Inflammatory macrophage treated with lipopolysaccharide for 1 hour (primary cell): ENCODE measurements around the gene MLXIPL.
"Not testable (repeated sequence)": the region's sequence is repeated elsewhere in the genome, so short reads cannot be mapped to it uniquely, and the experiment has no call there.

Experiments used
- DNase-seq, 2 donors: peaks; one replicate each; pipeline ENCODE4 v3.0.0-alpha.2; 2020 to 2022

Gene MLXIPL

DNA sequence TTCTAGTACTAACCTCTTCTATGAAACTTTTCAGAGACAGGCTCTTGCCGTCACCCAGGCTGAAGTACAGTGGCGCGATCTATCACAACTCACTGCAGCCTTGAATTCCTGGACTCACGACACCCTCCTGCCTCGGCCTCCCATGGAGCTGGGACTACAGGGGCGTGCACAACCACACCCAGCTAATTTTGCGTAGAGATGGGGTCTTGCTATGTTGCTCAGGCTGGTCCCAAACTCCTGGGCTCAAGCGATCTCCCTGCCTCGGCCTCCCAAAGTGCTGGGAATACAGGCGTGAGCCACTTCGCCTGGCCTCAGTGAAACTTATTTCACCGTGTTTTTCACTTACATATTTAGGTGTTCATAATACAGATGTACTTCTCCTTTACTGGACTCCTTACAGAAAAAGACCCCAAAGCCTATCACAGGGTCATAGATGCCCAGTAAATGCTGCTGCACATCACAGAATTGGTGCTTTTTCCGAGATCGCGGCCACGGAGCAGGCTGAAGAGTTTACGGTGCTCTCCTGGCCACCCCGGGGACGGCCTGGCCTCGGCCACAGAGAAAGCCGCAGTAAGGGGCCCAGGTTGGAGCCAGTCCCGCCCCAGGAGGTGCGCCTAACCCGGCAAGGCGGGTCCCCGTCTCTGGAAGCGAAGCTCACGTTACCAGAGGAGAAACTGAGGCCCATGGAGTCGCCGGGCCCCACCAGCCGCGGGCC lies 46.5 kb downstream of the MLXIPL start:
- no peak for DNase-seq

DNA sequence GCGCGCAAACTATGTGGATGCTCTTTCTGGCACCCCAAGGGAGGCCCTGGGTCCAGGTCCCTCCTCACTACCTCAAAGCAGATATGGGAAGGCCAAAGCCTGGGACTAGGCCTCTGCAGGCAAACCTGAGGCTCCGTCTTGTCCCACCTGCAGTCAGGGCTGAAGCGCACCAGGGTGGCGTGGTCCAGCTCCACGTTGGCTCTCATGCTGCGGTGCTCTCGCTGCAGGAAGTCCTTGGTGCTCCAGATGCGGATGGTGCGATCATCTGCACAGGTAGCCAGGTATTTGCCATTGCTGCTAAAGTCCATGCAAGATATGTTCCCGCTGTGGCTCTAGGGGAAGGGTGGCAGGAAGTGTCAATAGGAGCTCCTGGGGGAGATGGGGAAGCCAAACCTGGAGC lies 50.5 kb downstream of the MLXIPL start:
- no peak for DNase-seq

DNA sequence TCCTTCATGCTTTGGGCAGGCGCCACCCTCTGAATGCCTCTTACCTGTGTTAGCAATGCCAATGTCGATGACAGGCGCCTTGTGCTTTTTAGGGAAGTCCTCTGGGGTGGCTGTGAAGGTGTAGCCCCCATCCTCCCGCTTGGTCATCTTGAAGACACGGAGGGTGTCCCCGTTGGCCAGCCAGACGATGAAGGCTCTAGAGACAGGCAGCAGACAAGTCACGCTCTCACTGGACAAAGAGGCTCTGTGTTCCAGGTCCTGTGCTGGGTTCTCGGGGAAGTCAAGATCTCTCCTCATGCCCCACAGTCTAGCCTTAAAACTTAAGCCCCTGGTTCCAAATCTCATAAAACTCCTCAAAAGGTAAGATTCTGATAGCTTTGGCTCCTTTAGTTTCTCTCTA lies 51.0 kb downstream of the MLXIPL start:
- no peak for DNase-seq

DNA sequence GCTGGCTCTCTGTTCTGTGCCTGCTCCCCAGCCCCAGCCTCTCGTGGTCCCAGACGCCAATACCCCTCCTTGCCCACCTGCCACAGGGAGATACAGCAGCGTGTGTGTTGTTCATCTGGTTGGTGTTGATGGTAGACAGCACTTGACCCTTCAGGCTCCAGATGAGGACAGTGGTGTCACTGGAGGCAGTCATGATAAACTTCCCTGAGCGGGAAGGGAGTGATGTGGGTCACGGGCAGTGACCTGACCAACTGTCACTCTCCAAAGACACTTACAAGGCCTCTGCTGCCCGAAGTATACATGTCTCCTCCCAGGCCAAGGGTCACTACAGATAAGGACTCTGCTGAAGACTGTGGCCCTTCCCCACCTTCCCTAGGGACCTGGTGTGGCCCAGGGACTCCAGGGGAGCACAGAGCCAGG lies 51.5 kb downstream of the MLXIPL start:
- DNase-seq = no peak

DNA sequence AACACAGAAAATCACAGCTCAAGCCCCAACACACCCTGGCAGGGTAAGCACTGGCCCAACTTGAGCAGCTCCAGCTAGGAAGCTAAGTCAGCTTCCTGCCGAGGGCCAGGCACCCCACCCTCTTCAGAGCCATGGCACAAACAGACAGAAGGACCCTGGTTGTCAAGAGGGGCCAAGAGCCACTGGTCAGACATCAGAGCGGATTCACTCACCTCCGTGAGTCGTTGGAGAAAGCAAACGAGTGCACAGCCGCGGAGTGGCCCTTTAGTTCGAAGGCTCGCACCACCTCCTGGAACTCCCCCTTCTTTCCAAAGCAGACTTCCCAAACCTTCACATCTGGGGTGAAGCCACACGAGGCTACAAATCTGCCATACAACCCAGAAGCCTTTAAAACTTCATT lies 53.3 kb downstream of the MLXIPL start:
- DNase-seq = no peak

DNA sequence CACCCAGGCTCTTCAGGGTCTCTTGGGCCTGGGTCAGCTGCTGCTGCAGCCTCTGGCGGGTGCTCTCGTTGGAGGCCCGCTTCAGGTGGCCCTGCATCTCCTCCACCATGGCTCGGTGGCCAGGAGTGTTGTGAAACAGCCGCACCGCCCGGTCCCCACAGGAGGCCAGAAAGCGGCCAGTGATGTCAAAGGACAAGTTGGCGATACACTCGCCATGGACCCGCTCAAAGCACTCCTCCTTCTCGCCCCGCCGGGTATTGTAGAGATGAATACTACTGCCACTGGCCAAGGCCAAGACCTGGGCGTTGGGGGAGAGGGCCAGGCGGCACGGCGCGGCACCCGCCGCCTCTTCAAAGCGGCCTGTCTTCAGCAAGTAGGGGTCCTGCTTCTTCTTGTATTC lies 53.8 kb downstream of the MLXIPL start:
- DNase-seq = no peak

DNA sequence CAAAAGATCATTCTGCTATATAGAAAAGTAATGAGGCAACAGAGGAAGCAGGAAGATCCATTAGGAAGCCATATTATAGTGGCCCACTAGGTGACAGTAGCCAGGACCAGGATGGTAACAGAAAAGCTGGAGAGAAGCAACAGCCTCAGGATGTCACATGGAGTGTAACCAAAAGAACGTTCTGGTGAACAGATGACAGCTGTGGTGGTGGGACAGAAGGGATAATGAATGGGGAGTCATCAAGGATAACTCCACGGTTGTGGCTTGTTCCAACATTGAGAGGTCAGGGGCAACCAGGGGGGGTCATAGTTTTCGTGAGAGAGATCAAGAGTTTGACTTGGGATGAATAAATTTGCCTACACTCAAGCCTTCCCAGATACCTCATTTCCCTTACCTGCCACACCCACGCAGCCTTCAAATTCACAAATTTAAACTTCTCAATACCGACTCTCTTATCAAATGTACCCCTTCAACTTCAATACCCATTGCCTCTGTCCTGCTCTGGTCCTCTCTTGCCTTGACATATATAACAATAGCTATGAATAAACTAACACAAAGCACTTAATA lies 55.2 kb downstream of the MLXIPL start:
- no peak for DNase-seq

DNA sequence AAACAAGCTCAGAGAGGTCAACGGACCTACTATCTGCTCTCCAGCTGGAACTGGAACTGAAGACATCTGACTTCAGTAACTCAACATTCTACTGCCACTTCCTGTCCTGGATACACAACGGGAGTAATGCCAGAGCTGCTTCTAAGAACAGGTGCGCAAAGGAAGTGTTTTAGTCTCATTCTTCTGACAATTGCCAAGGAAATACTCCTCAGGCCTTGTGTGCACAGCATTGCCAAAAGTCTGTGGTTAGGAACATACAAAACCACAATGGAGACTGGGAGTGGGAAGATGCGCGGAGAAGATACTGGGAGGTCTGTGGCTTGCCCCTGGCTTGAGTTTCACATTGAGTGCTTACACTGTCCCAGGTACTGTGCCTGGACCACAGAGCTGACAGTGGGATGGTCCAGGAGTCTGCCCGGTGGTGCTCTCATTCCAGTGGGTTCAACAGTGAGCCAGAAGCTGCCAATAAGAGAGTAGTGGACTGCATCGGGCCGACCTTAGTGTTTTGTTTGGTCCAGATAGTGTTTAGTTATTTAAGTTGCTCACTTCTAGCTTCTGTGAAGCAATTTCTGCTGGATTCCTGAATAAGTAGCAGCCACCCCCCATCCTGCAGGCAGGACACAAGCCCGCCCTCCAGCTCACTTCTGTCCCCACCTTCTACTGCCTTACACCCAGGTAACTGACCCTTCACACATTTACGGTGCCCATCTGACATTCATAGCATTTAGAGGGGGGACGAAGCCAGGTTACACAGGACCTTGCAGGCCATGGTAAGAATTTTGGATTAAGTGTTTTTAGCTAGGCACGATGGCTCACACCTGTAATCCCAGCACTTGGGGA lies 56.3 kb downstream of the MLXIPL start:
- DNase-seq = no peak

DNA sequence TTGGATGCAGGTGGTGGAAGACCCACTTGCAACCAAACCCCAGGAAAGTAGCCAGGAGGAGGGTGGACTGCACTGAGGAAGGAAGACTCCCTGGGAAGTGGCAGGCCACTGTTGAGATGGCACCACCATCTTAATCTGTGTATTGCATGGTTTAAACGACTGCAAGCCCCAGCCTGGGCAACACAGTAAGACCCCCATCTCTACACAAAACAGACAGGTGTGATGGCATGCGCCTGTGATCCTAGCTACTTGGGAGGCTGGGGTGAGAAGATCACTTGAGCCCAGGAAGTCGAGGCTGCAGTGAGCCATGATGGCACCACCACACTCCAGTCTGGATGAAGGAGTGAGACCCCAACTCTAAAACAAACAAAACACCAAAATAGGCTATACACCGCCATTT lies 57.2 kb downstream of the MLXIPL start:
- no peak for DNase-seq

DNA sequence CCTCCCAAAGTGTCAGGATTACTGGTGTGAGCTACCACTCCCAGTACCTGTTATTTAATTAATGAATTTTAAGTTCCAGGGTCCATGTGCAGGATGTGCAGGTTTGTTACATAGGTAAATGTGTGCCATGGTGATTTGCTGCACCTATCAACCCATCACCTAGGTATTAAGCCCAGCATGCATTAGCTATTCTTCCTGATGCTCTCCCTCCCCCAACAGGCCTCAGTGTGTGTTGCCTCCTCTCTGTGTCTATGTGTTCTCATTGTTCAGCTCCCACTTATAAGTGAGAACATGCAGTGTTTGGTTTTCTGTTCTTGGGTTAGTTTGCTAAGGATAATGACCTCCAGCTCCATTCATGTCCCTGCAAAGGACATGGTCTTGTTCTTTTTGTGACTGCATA lies 57.9 kb downstream of the MLXIPL start:
- not testable (repeated sequence) for DNase-seq

DNA sequence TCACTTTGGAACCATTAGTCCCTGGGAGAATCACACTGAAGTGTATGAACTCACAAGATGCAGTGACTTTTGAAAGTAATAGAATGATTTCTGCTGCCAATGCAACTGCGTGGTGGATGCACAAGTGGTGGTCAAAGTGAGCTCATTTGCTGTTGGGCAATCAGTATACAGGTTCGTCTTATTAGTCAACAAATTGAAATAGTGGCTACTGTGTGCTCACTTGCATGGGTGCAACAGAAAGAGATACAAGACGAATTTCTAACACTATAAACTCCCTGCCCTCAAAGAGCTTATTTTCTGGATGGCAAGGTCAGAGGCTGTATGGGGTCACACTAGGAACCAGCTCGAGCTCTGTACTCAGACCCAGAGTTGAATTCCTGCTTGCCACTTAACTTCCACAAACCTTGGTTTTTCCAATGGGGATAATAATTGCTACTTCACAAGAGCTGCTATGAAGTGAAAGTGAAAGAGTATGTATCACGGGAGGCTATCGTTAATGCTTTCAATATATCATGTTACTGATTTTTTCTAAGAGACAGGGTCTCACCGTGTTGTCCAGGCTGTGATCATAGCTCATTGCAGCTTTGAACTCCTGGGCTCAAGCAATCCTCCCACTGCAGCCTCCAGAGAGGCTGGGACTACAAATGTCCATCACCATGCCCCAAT lies 58.5 kb downstream of the MLXIPL start:
- peak in 1 of 2 donors; percentile 30 for DNase-seq

DNA sequence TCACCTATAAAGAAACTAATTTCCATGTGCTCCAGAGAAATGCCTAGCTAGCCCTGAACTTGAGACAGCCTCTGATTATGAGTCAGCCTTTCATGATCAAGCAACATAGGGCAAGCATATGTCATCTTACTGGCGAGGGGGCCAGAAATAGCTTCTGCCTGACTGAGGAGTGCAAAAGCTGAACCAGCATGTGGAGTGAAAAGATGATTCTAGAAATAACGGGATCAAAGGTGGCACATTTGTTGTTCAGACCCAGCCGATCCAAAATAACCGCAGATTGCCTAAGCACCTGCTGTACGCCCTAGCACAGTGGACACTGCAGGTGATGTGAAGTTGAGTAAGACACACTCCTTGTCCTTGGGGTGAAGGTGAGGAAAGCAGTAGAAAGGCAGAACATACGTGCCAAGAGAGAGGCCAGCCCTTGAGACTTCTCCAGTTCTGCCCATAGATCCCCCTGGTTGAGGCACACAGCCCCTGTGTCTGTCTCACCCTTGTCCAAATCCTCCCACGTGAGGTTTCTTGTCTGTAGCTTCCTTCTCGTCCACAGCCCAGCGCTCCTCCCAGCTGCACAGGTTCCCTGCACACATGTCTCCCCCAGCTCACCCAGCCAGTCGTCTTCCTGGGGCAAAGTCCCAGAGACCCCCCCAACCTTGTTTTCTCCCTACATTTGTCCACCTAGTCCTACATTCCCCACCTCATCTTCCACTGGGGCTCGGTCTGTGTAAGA lies 64.0 kb downstream of the MLXIPL start:
- peak; percentile 40 to 79 for DNase-seq

DNA sequence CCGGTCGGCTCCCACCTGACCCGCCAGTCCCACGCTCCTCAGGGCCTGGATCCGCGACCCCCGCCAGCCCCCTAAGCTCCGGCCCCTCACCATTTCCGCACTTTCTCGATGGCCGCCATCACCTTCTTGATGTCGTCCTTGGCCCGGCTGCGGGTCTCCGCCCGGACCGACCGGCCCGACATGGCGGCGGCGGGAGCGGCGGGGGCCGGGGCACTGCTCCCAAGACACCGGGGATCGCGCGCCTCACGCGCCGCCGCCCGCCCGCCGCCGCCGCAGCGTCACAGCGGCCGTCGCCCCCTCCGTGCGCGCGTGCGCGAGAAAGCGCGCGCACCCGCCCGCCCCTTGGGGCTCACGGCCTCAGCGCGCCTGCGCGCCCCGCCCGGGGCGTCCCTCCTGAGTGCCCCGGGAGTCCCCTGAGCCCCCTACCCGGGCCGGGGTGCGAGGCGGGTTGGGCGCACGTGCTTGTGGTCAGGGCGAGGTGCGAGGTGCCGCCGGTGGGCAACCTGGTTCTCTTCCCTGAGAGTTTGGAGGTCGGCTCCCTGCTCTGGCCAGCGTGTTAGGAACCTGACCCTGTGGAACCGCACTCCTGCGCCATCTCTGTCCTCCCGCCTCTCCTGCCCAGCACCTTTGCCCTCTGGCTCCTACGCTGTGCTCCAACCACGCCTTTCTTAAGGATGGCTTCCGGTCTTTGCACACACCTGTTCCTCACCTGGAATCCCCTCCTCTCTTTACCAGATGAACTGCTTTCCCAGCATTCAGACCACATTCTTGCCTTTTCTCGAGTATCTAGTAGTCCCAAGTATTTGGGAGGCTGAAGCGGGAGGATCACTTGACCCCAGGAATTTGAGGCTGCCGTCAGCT lies 66.7 kb downstream of the MLXIPL start, which contains the start of gene BCL7B:
Gene BCL7B, minus strand, starts transcription at position 294 of the 861 bp plus-strand sequence. Its CDS starts 112 bp downstream, at position 182.
- DNase-seq = peak; percentile 64 to 83

DNA sequence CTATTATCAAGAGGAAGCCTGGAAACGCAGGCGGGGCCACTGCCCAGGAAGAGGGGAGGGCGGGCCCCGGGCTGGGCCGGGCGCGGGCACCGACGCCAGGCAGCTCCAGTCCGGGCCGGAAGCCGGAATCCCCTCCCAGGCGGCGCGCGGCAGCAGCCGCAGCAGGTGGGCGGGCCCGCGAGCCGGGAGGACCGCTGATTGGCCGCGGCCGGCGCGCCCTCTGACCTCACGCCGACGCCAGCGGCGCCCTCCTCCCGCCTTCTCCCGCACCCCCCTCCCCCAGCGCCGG lies 67.3 kb downstream of the MLXIPL start:
- DNase-seq = peak; percentile 94 to 95

DNA sequence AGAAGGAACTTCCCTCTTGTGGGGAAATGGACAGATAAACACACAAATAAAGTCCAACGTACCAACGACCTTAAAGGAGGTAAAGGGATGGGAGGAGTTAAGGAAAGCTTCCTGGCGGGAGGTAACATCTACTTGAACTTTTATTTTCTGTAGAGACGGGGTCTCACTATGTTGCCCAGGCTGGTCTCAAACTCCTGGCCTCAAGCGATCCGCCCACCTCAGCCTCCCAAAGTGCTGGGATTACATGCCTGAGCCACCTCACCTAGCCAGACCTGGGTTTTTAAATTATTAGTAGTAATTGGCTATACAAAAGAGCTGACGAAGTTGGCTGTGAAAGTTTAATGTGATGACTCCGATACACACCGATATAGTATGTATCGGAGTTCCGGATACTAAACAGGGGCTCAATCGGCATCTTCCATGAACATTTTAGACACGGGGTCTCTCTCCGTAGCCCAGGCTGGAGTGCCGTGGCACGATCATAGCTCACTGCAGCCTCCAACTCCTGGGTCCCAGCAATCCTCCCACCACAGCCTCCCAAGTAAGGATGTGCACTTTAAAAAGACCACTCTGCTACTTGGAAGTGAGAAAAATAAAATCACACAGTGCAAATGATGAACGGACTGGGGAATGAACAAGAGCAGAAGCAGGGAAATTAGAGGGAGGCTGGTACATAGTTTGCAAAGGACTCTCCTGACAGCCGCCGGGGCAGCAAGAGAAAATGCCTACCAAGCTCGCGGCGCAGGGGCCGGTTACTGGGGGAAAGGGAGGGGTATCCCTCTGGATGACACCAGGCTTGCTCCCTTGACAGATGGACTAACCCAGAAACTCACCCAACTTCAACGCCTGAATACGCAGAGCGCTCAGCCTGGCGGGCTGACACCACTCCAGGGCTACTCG lies 67.9 kb downstream of the MLXIPL start:
- DNase-seq = no peak

DNA sequence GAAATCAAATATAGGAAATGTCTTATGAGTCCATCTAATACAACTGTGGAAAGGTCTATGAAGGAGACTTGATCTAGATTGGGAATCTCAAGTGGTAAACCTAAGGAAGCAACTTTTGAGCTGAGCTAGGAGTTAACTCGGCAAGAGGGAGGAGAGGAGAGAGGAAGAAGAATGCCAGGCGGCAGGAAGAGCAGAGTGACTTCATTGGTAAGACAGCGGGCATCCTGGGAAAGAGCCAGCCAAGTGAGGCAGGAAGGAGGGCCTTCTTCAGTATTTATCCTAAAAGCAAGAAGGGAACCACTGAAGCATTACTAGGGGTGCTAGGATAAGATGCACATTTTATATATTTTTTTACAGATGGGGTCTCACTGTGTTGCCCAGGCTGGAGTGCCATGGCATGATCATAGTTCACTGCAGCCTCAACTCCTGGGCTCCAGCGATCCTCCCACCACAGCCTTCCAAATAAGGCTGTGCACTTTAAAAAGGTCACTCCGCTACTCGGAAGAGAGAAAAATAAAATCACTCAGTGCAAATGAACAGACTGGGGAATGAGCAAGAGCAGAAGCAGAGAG lies 68.8 kb downstream of the MLXIPL start:
- no peak for DNase-seq

DNA sequence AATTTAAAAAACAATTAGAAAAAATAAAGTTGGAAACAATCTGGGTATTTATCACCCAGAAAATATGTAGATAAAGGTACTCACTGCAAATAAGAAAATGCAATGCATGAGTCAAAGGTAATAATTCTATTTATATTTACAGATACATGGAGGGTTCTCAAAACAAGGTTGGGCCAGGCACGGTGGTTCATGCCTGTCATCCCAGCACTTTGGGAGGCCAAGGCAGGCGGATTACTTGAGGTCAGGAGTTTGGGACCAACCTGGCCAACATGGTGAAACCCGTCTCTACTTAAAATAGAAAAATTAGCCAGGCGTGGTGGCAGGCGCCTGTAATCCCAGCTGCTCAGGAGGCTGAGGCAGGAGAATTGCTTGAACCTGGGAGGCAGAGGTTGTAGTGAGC lies 74.2 kb downstream of the MLXIPL start:
- not testable (repeated sequence) for DNase-seq

DNA sequence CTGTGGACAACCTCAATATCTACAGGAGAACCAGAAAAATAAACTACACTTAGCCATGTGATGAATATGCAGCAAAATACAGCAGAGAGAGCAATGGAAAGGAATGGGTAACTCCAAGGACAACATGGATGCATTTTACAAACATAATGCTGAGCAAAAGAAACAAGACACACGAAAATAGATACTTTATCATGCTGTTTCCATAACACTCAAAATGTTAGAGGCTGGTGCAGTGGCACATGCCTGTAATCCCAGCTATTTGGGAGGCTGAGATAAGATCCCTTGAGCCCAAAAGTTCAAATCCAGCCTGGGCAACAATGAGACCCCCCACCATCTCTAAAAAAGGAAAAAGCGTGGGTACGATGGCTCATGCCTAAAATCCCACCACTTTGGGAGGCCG lies 75.1 kb downstream of the MLXIPL start:
- no peak for DNase-seq

DNA sequence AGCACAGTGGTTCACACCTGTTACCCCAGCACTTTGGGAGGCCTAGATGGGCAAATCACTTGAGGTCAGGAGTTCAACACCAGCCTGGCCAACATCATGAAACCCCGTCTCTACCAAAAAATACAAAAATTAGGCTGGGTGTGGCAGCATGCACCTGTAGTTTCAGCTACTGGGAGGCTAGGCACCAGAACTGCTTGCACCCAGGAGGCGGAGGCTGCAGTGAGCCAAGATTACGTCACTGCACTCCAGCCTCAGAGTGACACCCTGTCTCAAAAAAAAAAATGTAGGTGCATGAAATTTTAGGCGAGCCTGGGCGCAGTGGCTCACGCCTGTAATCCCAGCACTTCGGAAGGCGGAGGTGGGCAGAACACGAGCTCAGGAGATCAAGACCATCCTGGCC lies 76.5 kb downstream of the MLXIPL start:
- DNase-seq = no peak

DNA sequence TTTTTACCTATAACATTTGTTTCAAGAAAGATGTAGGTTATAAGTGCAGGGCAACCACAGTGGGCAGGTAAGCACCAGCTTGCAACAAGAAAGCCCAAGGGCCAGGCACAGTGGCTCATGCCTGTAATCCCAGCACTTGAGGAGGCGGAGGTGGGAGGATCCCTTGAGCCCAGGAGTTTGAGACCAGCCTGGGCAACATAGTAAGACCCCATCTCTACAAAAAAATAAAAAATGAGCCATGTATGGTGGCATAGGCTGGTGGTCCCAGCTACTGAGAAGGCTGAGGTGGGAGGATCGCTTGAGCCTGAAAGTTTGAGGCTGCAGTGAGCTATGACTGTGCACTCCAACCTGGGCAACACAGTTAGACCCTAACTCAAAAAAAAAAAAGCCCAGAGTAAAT lies 79.6 kb downstream of the MLXIPL start:
- DNase-seq = no peak
